ENCODE results near the gene LRPAP1. TPM values are rescaled to one million over a fixed set of nuclear protein-coding genes. Genes with fewer than 3 reads are reported as not detected.

The LRPAP1 gene
- polyA plus RNA-seq, 12 donors: 61.0 to 164 (median 71.7) TPM

DNA sequence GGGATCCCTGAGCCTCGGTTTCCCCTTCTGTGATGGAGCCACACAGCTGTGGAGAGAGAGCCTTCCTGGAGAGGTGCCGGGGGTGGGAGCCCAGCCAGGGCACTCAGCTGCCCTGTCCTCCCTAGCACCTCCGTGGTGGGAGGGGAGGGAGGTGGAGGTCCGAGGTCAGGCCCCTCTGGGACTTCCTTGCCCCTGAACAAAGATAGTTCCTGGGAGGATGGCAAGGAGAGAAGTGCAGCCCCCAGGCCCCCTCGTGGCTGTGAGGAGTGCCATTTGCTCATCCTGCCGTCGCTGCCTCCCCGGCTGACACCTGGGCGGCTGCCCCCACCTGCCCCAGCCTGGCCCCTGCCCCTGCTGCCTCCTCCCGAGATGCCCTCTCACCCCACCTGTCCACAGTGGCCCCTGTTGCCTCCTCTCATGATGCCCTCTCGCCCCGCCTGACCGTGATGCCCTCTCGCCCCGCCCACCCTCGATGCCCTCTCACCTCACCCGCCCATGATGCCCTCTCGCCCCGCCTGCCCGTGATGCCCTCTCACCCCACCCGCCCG, 56.4 kb downstream of the LRPAP1 start:
- DNase-seq: no peak

DNA sequence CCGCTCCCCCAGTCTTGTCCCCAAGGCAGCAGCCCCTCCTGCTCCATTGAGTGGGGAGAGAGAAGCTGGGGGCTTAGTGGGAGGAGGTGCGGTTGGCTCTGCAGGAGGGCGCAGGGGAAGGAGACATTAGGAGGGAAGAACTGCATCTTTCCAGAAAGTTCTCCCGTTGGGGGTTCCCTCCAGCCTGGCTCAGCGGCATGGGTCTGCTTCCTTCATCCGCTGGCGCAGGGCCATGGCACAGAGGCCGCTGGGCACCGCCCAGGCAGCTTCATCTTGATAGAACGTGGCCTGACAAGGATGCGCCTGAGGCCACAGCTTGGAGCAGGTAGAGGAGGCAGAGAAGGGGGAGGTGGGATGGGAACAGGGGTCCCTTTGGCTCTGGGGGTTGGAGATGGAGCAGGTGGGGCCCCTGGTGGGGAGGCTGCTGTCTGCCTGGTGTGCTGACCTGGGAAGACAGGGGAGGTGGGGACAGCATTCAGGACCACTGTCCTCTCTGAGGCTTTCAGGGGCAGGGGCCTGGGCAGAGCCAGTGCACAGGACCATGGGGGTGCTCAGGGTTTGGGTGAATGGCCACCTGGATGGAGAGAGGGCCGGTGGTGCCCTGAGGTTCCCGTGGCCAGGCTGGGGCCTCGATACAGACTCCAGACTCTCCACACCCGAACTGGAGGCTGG, 57.0 kb downstream of the LRPAP1 start:
- no peak for DNase-seq

DNA sequence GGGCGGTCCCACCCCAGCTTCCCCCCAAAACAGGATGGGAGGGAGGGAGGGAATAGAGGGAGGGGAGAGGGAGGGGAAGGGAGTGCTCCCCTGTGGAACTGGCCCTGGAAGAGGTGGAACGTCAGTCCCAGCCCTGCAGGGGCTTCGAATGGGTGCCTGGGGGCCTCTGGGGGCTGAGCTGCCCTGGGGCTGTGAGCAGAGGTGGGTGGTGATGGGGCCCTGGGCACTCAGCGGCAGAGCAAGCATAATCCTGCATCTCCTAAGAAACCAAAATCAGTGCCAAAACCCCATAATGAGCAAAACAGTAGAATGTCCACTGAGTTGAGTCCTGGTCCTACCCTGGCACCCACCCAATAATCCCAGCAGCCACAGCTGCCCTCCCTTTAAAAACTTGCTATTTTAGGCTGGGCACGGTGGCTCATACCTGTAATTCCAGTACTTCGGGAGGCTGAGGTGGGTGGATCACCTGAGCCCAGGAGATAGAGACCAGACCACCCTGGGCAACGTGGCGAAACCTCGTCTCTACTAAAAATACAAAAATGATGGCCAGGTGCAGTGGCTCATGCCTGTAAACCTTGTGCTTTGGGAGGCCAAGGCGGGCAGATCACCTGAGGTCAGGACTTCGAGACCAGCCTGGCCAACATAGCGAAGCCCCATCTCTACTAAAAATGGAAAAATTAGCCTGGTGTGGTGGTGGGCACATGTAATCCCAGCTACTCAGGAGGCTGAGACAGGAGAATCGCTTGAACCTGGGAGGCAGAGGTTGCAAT, 58.0 kb downstream of the LRPAP1 start:
- no peak for DNase-seq

DNA sequence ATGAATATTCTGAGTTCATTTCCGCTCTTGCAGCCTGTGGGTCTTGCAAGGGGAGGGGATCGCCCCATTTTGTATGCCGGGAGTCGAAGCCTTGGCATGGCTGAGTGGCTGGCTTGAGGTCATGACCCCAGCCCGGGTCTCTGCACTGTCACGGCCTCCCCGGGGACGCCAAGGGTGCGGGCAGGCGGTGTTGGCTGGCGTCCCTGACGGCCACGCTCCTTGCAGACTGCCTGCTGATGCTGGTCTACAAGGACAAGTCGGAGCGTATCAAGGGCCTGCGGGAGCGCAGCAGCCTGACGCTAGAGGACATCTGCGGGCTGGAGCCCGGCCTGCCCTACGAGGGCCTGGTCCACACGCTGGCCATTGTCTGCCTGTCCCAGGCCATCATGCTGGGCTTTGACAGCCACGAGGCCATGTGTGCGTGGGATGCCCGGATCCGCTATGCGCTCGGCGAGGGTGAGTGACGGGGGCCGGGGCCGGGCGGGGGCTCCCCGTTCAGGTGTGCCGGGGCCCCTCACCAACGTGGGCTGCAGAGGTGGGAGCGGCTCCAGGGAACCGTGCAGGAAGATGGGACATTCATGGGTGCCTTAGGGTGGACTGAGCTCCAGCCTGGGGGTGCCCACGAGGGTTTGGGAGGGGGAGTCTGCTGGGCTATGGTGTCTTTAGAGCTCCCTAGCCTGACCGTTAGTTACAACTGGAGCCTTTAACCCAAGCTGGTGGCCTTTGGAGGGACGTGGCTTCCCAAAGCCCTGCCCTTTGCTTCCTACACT, 58.9 kb downstream of the LRPAP1 start:
- no peak for DNase-seq

DNA sequence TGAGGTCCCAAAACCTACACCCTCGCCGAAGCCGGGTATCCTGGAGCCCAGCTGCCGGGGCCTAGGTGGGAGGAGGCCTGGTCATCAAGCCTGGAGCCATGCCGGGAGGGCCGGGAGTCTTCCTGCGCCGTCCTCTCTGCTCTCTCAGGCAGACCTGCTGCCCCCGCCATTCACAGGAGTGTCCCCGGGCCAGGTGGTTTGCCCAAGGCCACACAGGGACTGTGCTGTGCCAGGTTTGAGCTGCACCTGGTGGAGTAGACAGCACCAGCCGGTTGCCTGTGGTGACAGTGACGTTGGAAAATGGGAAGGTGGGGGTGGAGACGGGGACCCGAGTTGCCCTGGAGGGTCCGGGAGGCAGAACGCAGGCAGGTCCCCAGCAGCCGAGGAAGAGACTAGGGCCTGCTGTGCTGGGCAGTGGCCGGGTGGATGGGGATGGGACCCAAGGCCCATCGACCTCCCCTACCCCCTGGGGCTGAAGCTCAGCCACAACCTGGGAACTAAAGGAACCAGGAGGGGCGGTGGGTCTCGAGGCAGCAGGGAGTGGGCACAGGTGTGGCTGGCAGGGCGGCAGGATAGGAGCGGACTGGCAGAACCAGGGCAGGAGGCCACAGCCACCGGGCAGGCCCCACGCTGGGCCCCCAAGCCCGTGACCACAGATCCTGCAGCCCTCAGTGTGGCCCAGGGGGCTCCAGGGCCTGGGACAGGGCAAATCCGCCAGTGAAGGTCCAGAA, 59.6 kb downstream of the LRPAP1 start:
- DNase-seq: no peak

DNA sequence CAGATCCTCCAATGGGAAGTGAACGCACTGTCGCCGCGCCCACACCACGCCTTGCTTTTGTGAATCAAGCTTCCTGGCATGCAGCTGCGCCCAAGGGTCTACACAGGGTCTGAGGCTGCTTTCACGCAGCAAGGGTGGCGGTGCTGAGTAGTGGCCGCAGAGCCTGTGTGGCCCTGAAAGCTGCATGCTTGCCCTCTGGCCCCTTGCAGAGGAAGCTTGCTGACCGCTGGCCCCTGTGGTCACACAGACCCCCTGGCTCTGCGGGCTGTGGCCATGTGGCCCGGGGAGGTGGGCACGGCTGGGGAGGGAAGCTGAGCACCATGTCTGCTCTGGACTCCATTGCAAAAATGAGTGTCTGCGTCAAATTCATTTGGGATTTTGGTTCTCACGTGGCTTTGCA, 60.3 kb downstream of the LRPAP1 start:
- DNase-seq: no peak

DNA sequence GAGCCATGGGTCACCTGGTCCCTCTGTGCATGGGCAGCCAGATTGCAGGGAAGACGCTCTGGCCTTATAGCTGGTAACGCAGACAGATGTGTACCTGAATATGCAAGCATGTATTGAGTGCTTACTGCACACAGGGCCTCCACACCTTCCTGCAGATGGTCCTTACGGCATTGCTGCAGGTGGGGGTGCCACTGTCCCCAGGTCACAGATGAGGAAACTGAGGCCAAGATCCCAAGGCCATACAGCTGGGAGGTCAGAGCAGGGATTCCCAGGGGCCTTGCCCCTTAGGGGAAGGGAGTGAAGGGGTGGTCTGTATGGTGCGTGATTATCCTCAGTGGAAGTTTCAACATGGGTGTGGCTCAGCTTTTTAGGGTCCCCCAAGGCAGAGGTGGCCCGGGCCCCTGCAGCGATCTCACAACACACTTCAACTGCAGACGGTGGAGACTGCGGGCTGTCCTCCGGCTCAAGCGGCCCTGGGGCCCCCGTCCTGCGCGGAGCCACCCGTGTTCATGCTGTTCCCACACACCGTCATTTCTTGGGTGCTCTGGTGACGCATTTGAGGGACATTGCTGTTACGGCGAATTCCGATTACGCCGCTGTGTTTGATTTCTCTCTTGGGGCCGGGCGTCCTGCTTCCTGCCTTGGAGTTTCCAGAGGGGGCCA, 61.0 kb downstream of the LRPAP1 start:
- no peak for DNase-seq

DNA sequence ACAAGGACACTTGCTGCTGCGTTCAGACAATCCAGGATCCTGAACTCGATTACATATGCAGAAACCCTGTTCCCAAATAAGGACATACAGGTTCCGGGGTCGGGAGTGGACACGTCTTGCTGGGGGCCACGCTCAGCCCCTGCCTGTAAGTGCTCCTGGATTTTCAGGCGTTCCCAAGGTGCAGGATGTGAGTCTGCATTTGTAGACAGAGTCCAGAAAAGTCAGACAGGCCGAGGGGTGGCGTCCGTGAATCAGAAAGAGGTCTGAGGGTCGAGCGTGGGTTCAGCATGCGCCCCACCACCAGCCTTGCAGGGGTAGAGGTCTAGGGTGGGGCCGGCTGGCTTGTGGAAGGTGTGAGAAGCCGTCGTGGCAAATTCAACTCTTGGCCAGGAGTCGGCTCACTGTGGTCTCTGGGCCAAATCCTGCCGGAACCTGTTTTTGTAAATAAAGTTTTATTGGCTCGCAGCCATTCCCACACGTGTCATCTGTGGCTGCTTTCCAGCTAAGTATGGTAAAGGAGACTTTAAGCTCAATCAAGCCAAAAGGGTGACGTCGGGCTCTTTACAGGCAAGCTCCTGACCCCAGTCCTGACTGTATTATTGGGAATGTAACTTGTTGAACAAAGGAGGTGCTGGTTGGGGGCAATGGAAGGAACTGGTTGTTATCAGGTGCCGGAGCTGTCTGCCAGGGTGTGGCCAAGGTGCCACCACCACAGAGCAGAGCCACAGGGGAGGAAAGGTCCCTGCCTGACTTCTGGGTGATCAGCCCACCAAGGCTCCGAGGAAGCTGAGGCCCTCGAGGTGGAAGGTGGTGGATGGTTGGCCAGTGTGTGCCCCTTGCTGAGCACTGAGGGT, 61.8 kb downstream of the LRPAP1 start:
- no peak for DNase-seq

DNA sequence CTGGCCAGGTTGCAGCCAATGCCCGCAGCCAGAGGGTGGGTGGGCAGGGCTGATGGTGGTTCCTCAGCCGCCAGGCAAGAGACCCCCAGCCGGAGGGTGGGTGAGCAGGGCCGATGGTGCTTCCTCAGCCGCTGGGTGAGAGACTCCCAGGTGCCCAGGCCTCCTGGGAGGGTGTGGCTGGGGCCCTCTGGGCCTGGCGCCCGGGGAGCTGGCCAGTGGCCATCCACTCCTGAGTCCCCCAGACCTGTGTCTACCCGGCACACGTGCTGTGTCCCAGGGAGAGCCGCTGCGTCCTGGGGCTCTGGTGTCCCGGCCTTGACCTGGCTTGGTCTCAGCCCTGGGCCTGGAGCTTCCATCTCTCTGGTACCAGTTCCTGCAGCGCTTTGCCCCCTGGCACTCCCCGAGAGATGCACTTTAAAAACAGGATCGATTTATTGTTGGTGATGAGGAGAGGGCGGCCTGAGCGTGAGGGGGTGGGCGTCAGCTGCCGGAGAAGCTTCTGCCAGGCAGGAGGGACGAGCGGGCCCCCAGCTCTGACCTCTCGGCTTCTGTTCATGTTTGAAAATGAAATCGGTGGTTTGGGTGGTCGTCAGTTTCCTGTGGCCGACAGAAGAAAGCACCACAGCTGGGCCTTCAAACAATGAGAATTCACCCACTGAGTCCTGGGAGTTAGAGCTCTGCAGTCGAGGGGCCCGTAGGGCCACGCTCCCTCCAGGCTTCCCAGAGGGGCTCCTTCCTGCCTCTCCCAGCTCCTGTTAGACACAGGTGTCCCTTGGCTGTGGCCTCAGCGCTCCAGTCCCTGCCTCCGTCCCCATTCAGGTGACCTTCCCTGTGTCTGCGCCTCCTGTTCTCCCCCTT, 62.6 kb downstream of the LRPAP1 start:
- DNase-seq: no peak

DNA sequence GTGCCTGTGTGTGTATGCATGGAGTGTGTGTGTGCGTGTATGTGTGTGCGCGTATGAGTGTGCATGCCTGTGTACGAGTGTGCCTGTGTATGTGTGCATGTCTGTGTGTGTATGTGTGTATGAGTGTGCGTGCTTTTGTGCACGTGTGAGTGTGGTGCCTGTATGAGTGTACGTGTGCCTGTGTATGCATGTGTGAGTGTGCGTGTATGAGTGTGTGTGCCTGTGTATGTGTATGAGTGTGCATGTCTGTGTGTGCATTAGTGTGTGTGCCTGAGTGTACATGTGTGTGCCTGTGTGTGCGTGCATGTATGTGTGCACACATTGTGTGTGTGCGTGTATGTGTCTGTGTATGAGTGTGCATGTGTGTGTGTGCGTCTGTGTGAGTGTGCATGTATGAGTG, 63.4 kb downstream of the LRPAP1 start:
- DNase-seq: no peak

DNA sequence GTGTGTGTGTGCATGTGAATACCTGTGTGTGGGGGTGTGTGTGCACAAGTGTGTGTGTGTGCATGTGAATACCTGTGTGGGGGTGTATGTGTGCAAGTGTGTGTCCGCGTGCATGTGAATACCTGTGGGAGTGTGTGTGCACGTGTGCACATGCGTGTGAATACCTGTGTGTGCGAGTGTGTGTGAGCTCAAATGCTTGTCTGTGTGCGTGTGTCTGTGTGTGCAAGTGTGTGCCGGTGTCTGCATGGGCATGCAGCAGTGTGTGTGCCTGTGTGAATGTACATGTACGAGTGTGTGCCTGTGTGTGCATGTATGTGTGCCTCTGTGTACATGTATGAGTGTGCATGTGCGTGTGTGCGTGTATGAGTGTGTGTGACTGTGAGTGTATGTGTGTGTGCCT, 64.1 kb downstream of the LRPAP1 start:
- no peak for DNase-seq

DNA sequence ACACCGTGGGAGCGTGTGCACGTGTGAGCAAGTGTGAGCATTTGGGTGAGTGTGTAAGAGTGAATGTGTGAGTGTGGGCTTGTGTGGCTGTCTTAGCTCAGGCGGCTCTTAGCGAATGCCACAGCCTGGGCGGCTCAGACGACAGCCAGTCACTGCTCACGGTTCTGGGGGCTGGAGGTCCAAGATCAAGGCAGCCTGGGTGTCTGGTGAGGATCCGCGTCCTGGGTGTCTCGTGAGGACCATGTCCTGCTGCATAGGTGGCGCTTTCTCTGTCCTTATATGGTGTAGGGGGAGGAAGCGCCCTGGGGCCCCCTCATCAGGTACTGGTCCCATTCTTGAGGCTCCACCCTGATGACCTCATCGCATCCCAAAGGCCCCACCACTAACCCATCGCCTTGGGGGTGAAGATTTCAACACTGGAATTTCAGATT, 64.6 kb downstream of the LRPAP1 start:
- no peak for DNase-seq

DNA sequence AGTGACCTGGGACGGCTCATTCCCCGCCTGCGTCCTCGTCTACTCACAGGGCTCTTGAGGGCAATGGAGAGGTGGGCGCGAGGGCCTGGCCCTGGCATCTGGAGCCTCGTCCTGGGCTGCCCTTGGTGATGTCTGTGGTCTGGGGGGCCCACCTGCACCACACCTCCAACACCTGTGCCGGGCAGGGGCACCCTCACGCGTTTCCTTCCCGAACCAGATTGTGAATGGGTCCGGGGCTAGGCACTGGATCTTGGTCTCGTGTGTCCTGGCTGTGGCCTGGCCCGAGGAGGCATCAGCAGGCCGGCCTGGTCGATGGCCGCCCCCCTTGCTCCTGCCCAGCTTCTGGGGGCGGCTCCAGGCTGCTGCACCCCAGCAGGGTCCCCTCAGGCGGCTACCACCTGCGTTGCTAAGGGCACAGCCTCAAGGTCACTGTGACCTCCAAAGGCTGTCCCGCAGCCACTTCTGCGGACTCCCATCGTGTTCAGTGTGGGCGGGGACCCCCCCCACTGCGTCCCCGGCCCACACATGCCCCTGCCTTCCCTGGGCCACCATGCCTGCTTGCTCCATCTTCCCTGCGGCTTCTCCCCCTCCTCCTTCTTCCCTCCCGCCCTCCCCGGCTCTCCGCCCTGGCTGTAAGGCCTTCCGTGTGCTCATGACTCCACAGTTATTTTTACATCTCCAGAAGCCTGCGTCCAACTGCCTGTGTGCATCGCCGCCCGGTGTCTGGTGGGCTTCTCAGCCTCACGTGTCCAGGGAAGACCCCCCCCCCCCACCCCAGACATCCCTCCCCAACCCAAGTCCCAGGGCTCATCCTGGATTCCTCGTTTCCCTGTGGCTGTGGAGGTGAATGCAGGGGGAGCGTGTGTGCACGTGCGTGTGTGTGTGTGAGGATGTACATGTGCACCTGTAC, 65.3 kb downstream of the LRPAP1 start:
- no peak for DNase-seq

DNA sequence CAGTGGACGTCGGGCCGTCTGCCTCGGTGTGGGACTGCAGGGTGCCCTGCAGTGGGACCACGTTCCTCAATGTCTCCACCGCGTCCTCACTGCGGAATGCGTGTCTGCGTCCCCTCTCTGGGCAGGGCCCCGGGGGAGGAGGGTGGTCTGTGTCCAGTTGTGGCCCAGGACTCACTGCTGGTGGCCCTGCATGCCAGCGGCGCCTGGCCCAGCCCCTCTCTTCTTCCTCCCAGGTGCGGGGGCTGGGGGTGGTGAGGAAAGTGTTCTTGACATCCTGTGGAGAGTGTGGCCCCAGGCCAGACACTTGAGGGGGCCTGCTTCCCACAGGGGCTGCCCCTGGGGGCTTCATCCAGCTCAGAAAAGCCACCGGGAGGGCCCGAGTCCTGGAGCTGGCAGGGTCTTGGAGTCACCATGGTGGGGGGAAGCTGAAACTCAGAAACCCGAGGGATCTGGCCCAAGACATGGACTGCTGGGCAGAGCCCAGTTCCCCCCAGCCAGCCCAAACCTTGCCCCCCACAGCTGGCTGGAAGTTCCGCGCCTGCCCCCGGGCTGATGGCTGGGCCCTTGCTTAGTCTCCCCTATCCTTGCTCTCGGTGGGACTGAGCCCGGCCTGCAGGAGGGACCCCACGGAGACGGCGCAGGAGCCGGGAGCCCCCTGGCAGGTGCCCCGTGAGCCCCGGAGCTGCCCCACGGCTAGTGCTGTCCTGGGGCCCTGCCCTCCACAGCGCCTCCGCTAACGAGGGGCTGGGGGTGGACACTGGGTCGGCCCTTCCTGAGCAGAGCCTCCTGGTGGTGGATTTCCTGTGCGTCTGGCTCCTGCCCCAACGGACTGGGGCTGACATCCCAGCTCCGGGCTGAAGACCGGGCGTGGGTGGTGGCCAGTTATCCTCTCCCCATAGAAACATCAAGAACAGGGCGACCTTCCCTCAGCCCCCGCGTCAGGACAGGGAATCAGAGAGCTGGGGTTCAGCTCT, 66.2 kb downstream of the LRPAP1 start:
- no peak for DNase-seq

DNA sequence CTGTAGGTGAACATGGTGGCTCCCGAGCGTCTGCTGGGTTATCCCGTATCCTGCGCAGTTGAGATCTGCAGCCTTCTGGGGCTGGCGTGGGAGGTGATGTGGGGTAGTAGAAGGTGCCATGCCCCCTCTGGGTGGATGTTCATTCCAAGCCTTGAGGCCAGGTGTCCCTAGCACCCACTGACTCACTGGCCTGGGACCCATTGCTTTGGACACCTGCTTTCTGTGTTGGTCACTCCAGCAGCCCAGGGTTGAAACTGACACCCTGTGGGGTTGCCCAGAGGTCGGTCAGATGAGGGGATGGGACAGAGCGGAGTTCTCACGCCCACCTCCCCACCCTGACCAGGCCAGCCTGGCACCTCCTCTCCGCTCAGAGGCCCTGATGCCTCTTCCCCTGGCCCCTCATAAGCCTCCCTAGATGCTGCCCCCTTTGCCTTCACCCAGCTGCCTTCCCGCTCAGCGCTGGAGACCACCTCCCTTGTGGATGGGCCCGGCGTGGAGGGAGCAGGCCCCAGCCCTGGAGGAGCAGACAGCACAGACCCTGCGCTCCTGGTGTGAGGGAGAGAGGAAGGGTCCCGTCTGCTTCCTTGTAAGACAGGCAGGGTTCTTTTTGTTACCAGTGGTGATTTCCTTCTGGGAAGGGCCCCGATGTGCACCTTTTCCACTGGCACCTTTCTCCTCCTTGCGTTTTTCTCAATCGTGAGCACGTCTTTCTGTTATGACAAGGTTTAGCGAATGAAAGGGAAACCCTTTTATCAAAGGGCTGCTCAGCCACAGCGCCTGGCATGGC, 67.1 kb downstream of the LRPAP1 start:
- no peak for DNase-seq

DNA sequence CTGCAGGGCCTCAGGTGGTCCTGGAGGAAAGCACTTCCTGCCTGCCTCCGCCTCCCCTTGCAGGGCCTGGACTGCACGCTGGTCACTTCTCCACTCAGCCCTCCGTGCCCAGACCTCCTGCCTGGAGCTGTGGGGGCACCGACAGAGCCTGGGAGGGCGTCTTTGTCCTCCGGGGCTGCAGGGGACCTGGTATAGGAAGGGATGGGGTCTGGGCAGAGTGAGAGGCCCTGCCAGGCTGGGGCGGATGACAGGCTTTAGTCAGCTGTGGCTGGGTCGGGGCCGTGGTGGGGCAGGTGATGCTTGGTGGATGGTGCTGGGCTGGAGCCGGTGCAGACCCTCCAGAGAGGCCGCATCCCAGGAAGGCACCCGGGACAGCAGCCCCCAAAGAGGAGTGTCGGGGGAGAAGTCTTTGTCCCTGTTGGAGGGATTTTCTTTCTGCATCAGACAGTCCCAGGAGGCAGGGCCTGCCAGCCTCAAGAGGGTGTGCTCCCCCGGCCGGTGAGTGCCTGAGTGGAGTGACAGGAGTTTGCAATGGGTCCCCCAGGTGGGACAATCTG, 67.8 kb downstream of the LRPAP1 start:
- no peak for DNase-seq

Measured in muscle of arm (tissue), 12 donors.